HK-2 (cell line): ENCODE measurements around the gene GOSR2.
"Not testable (repeated sequence)": the region's sequence is repeated elsewhere in the genome, so short reads cannot be mapped to it uniquely, and the experiment has no call there.

ENCODE experiments used
- DNase-seq: peaks from one replicate; pipeline ENCODE4 v3.0.0-alpha.2; 2018; ENCODE audit not compliant: unreplicated experiment

Gene GOSR2

GRCh38 chr17:46930051-46930450 is 7.1 kb downstream of the GOSR2 start:
- no peak for DNase-seq

DNA sequence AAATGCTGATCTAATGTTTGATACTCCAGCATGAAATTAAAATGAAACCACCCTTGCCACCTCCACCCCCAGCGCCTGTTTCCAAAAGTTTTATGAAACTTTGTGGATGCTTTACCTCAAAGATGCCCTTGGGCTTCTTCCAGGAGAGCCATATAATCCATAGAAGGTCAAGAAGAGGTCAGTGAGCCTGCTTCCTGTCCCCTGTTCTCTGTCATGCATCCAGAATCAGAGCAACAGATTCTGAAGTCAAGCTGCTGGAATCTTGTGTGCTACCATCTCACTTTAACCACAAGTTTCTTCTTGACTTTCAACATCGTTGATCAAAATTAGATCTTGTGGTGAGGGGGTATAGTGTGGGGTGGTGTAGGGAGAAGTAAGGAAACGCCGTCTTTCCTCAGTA is 8.6 kb downstream of the GOSR2 start:
- no peak for DNase-seq

DNA sequence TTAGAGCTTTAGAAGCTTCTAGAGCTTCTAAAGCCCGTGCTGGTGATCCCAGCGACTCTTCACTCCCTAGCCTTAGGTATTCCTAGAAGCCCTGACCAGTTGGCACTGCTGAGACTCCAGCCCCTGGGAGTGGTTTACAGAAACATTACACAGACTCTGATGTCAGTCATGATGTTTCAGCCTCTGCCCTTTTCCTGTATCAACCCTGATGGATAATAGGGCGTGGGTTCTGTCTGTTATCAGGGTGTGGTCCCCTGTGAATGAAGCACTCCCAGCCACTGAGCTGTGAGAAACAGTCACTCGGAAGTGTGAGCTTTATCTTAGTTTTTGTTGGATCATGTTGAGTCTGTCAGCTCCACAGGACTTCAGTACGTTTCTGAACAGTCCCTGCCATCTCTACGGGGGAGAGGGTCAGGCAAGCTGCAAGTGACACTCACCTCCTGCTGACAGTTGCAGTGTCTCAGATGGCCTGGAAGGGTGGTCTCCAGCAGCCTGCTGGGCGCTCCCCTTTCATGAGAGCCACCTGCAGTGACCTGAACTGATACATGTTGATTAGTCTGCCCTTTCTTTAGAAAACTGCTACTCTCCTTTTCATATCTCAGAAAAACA is 12.8 kb downstream of the GOSR2 start:
- DNase-seq: no peak

DNA sequence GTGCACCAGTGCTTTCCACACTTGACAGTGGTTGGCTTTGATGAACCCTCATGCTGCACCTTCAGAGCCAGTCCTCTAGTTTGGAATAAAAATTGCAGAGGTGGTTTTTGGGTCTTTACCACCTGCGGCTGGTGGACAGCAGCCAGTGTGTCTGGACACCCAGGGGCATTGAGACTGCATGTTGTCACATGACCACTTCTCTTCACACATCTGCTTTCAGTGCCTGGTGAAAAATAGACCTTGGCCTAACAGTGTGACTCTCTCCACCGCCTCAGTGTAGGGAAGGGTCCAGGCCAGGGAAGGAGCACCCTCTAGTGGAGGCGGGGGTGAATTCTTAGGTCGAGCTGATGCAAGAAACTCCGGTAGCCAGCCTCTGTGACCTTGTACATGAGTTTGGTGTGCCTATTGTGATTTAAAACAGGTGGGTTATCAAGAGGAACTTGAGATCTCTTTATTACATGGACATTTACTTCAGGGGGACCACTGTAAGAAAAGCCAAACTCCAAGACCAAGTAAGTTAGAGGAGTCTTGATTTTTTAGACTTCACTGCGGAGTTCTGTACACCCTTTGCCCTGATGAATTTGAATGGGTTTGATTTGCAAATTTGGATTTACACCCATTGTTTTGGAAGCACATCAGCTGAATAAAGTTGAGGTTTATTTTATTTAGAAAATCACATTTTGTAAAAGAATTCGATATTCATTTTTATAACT is 17.9 kb downstream of the GOSR2 start:
- peak; percentile 74 for DNase-seq

GRCh38 chr17:46942441-46943217 is 19.7 kb downstream of the GOSR2 start:
- peak; percentile 78 for DNase-seq

GRCh38 chr17:46943218-46943500 is 20.2 kb downstream of the GOSR2 start:
- DNase-seq: no peak

GRCh38 chr17:46943501-46944393 is 20.8 kb downstream of the GOSR2 start:
- DNase-seq: no peak

DNA sequence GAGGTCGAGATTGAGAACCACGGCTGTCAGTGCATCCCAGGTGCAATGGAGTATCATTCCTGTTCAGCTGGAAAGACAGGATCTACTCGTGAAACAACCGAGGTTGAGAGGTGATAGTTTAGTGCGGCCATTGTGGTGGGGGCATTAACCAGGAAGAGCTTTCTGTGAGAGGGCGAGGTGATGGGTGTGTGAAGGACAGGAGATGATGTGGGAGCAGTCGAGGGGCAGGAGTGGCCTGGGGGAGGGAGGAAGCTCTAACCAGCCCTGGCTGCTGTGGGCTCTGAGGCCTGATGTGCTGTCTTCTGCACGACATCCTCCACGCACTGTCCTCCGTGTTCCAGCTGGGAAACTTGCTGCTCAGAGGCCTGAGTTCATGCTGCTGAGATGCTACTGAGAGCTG is 22.0 kb downstream of the GOSR2 start:
- no peak for DNase-seq

GRCh38 chr17:46947216-46947615 is 24.3 kb downstream of the GOSR2 start:
- no peak for DNase-seq

GRCh38 chr17:46948544-46948943 is 25.6 kb downstream of the GOSR2 start:
- no peak for DNase-seq

- peak; percentile 45 for DNase-seq
Observed at GRCh38 chr17:46949291-46950174, 26.6 kb downstream of the GOSR2 start.

- DNase-seq: no peak
Observed at GRCh38 chr17:46950342-46950996, 27.5 kb downstream of the GOSR2 start.

DNA sequence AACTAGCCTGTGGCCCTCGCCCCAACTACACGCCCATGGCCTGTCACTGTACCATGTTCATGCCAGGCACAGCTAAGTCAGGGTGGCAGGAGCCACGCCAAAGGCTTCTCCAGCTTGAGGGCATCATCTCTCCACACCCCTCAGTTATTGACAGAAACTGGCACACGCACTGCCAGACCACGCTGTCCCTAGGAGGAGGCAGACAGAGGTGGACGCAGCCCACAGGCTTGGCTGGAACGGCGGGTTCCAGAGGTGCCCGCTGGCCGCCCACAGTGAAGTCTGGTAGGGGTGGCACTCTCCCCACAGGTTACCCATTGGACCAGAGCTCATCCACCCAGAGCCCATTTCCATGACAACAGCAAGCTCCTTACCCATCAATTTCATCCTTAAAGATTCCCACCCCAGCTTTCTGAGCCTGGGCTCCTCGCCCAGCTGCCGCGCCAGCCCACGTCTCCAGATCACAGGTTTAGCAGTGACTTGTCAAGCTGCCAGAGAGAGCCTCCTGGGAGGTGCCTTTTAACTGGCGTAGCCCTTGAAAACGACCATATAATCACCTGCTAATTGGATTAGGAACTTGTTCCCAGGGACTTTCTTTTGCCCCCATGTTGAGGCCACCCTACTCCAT is 28.1 kb downstream of the GOSR2 start:
- DNase-seq: no peak

GRCh38 chr17:46951706-46952105 is 28.7 kb downstream of the GOSR2 start:
- no peak for DNase-seq

DNA sequence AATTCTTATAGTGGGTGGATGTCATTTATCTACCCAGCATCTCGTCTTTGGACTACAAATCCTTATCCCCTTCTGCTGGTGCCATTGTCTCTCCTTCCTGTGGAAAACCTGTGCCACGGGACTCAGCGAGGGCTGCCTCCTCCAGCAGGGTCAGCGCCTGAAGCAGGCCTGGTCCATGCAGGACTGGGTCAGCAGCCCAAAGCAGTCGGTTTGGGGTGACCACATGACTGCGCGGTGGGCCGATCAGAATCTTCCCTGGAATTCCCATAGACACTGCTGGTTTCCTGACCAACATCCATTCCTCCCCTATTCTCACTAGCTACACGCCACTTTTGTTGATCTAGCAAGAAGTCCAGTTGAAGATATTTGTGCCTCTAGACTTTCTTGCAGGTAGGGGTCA is 29.2 kb downstream of the GOSR2 start:
- no peak for DNase-seq

DNA sequence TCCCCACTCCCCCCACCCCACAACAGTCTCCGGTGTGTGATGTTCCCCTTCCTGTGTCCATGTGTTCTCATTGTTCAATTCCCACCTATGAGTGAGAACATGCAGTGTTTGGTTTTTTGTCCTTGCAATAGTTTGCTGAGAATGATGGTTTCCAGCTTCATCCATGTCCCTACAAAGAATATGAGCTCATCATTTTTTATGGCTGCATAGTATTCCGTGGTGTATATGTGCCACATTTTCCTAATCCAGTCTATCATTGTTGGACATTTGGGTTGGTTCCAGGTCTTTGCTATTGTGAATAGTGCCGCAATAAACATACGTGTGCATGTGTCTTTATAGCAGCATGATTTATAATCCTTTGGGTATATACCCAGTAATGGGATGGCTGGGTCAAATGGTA is 30.2 kb downstream of the GOSR2 start:
- DNase-seq: not testable (repeated sequence)

DNA sequence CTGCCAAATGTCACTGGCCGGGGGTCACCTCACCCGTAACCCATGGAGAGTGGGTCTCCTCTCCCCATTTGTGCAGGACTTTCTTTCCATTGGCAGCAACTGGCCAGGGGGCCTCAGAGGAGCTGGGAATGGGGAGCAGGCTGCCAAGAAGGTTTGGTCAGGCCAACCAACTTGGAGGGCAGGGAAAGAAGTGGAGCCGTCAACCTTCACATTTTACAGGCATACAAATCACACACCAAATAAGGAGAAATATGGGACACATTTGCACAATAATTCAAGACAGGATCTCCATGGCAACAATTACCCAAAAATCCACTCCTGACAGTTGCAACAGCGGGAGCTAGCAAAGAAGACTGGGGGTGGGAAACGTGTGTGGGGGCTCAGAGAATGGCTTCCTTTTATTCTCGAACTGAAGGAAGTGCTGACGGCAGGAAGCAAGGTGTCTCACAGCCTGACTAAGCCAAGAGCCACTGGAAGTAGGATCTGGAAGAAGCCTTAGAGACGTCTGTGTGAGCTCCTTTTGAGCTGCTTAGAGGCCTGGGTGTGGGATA is 35.2 kb downstream of the GOSR2 start:
- DNase-seq: no peak

DNA sequence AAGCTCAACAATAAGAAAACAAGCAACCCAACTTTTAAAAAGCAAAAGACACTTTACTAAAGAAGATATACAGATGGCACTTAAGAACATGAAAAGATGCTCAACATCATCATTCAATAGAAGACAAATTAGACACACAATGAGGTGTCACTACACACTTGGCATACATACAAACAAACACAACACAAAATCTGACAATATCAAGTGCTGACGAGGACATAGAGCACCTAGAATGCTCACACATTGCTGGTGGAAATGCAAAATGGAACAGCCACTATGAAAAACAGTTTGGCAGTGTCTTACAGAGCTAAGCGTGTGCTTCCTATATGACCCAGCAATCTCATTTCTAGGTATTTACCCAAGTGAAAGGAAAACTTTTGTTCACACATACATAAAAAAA is 37.2 kb downstream of the GOSR2 start:
- DNase-seq: no peak

- no peak for DNase-seq
Observed at GRCh38 chr17:46962374-46962790, 39.4 kb downstream of the GOSR2 start.

DNA sequence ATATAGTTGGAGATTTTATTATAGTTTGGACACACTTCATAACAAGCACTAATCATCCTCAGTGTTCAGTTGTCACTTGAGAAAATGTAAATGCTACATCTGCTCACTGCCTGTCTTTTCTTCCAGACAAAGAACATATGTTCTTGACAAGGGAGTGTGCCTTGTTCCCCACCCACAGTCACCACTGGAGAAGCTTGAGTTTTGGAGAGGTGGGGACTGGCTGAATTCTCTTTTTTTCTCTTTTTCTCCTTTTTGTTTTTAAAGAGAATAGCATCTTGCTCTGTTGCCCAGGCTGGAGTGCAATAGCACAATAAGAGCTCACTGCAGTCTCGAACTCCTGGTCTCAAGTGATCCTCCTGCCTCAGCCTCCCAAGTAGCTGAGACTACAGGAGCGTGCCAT is 40.6 kb downstream of the GOSR2 start:
- no peak for DNase-seq
